Endothelial cell of umbilical vein (primary cell): Measurements from ENCODE around the gene SCO2.

Experiments
- EZH2 ChIP-seq: IDR thresholded peaks from 2 replicates; pipeline ENCODE4 v1.6.1; 2012; ENCODE audit warnings: borderline replicate concordance, low read depth, mild to moderate bottlenecking, moderate library complexity, low read length, inconsistent platforms; ENCODE audit not compliant: severe bottlenecking
- FOS ChIP-seq: IDR thresholded peaks from 2 replicates; pipeline ENCODE4 v1.6.1; 2011; ENCODE audit warnings: mild to moderate bottlenecking, low read length, moderate library complexity, borderline replicate concordance; ENCODE audit not compliant: insufficient read depth
- JUN ChIP-seq: IDR thresholded peaks from 2 replicates; pipeline ENCODE4 v1.6.1; 2011; ENCODE audit warnings: borderline replicate concordance, low read depth; ENCODE audit not compliant: insufficient read length, insufficient read depth
- POLR2A ChIP-seq: IDR thresholded peaks from 2 replicates; pipeline ENCODE4 v1.6.1; 2012; ENCODE audit warnings: low read depth, mild to moderate bottlenecking, control low read depth, low read length
- POLR2AphosphoS5 ChIP-seq: IDR thresholded peaks from 2 replicates; pipeline ENCODE4 v1.6.1; 2012; ENCODE audit warnings: low read depth, mild to moderate bottlenecking, control low read depth, low read length, moderate library complexity; ENCODE audit not compliant: insufficient read depth
- TF ChIP-seq, protein P1 (sequence below), 2 donors: IDR thresholded peaks; 1 replicate in 1 of 2; 2 replicates in 1 of 2; pipeline ENCODE4 v1.5.1; 2011; ENCODE audit warnings: low read length in 2 of 2, mild to moderate bottlenecking in 2 of 2, moderate library complexity in 2 of 2, control low read depth in 1 of 2, inconsistent platforms in 1 of 2, low read depth in 1 of 2; ENCODE audit not compliant: insufficient read depth in 1 of 2; ENCODE audit errors: extremely low read depth in 1 of 2
- TF ChIP-seq, protein P2 (sequence below): IDR thresholded peaks from 2 replicates; pipeline ENCODE4 v1.6.1; 2011; ENCODE audit not compliant: insufficient read depth, insufficient read length

DNA sequence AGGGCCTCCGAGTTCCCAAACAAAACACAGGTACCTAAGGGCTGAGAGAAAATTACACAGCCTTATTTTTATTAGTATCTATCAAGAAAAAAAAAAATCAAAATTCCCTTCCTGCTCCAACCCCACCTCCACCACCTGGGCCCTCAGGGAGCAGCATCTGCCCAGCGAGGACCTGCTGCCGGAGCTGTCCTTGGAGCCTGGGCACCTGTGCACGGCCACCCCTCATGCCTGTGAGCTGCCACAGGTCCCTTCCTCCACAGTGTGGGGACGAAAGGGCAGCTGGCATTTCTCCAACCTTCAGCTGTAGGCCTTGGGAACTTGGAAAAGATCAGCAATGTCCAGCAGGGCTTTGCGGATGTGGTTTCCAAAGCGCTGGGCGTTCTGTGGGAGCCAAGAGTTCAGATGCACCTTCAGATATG, 43.7 kb upstream of the SCO2 start:
- TF ChIP-seq, protein P1, sequence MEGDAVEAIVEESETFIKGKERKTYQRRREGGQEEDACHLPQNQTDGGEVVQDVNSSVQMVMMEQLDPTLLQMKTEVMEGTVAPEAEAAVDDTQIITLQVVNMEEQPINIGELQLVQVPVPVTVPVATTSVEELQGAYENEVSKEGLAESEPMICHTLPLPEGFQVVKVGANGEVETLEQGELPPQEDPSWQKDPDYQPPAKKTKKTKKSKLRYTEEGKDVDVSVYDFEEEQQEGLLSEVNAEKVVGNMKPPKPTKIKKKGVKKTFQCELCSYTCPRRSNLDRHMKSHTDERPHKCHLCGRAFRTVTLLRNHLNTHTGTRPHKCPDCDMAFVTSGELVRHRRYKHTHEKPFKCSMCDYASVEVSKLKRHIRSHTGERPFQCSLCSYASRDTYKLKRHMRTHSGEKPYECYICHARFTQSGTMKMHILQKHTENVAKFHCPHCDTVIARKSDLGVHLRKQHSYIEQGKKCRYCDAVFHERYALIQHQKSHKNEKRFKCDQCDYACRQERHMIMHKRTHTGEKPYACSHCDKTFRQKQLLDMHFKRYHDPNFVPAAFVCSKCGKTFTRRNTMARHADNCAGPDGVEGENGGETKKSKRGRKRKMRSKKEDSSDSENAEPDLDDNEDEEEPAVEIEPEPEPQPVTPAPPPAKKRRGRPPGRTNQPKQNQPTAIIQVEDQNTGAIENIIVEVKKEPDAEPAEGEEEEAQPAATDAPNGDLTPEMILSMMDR (IDR thresholded peaks at IDR 0.05; ENCODE audit: extremely low read depth in 1 of 2, insufficient read depth in 1 of 2, low read depth in 1 of 2, low read length in 2 of 2) = no peak
- TF ChIP-seq POLR2AphosphoS5 (no peak), POLR2A (no peak), FOS (no peak), EZH2 (no peak), JUN (no peak)
- TF ChIP-seq, protein P2, sequence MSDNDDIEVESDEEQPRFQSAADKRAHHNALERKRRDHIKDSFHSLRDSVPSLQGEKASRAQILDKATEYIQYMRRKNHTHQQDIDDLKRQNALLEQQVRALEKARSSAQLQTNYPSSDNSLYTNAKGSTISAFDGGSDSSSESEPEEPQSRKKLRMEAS = no peak
